ENCODE results near the gene KYAT1.
A peak's percentile ranks its signal among the peaks of the same experiment; 100 is the strongest.

- TF ChIP-seq CTCF (IDR thresholded peaks at IDR 0.05 in 8 of 11, conservative IDR thresholded peaks at IDR 0.05 in 3 of 11): no peak
- TF ChIP-seq POLR2AphosphoS5 (IDR thresholded peaks at IDR 0.05): peak in 1 of 3 donors; percentile 7
Observed at GRCh38 chr9:128913995-128914772, 32.4 kb upstream of the KYAT1 start.

Data from spleen (tissue), 7 donors.